ENCODE measurements around the gene MLLT3.

Gene MLLT3

GRCh38 chr9:20292002-20292401 is 330.3 kb downstream of the MLLT3 start:
- no peak for FAIRE-seq
